T-cell (primary cell): ENCODE measurements around the gene SLIT3. TPM values are rescaled to one million over a fixed set of nuclear protein-coding genes. Genes with fewer than 3 reads are reported as not detected.

Source experiments
- ATAC-seq, 4 experiments: fragments of 200-7000 bp in 3 of 4; fragments of 150-1000 bp in 1 of 4; cut with Tn5 transposase; replicated peaks in 1 of 4; 1 replicate in 3 of 4; 2 replicates in 1 of 4; pipeline ENCODE4 v1.10.0; 2021; ENCODE audit warnings: moderate library complexity in 3 of 4, mild to moderate bottlenecking in 2 of 4, moderate number of reproducible peaks in 1 of 4
- CTCF ChIA-PET, 2 donors: fragments of 300-600 bp; sonication (Branson Sonifier 250); formaldehyde crosslinking; loops; one replicate each; lab custom pipeline; 2022; ENCODE audit warnings: antibody characterized with exemption in 2 of 2; lab: Charles Lee
- POLR2A ChIA-PET, 2 donors: fragments of 300-600 bp; sonication (Branson Sonifier 250); formaldehyde crosslinking; loops; one replicate each; lab custom pipeline; 2022; ENCODE audit warnings: antibody characterized with exemption in 2 of 2; lab: Charles Lee
- DNase-seq, 35 experiments: peaks; one replicate each; pipeline versions ENCODE4 v3.0.0 to v3.0.0-alpha.2; 2013 to 2023
- H3K27ac ChIP-seq: one replicate; pipeline ENCODE4 v1.5.1; 2013; ENCODE audit warnings: low read length
- H3K27me3 ChIP-seq, 2 experiments: replicated peaks in 1 of 2; 1 replicate in 1 of 2; 2 replicates in 1 of 2; pipeline versions ENCODE4 v1.6.1 to v1.7.0; 2013; ENCODE audit warnings: low read length in 1 of 2, mixed read lengths in 1 of 2; ENCODE audit not compliant: control insufficient read depth in 2 of 2, insufficient read depth in 2 of 2; ENCODE audit errors: extremely low read depth in 1 of 2
- H3K36me3 ChIP-seq, 2 donors: 1 replicate in 1 of 2; 2 replicates in 1 of 2; pipeline versions ENCODE4 v1.6.1 to v1.7.0; 2013; ENCODE audit warnings: low read length in 1 of 2; ENCODE audit not compliant: control insufficient read depth in 2 of 2, insufficient read depth in 1 of 2; ENCODE audit errors: extremely low read depth in 1 of 2
- H3K4me1 ChIP-seq, 2 experiments: 1 replicate in 1 of 2; 2 replicates in 1 of 2; pipeline versions ENCODE4 v1.6.1 to v1.7.0; 2013; ENCODE audit warnings: low read length in 2 of 2, mixed read lengths in 1 of 2; ENCODE audit not compliant: insufficient read depth in 2 of 2, control insufficient read depth in 1 of 2; ENCODE audit errors: extremely low read depth in 1 of 2
- H3K4me3 ChIP-seq, 2 donors: 1 replicate in 1 of 2; 2 replicates in 1 of 2; pipeline versions ENCODE4 v1.5.1 to v1.7.0; 2013; ENCODE audit warnings: mild to moderate bottlenecking in 2 of 2, low read length in 1 of 2, moderate library complexity in 1 of 2; ENCODE audit not compliant: control insufficient read depth in 1 of 2; ENCODE audit errors: extremely low read depth in 1 of 2
- H3K9me3 ChIP-seq: 2 replicates; pipeline ENCODE4 v1.7.0; 2013
- H3K27ac Mint-ChIP-seq, 2 donors: one replicate each; pipeline ENCODE4 v1.8.0; 2020 to 2021; ENCODE audit warnings: mild to moderate bottlenecking in 2 of 2, mixed read lengths in 2 of 2
- H3K27me3 Mint-ChIP-seq, 2 donors: one replicate each; pipeline ENCODE4 v1.8.0; 2021 to 2022; ENCODE audit warnings: mixed read lengths in 2 of 2
- H3K36me3 Mint-ChIP-seq: one replicate; pipeline ENCODE4 v1.8.0; 2021; ENCODE audit warnings: mixed read lengths
- H3K4me1 Mint-ChIP-seq, 3 donors: one replicate each; pipeline ENCODE4 v1.8.0; 2020 to 2022; ENCODE audit warnings: mixed read lengths in 3 of 3, mild to moderate bottlenecking in 1 of 3
- H3K4me3 Mint-ChIP-seq, 3 donors: one replicate each; pipeline ENCODE4 v1.8.0; 2020 to 2022; ENCODE audit warnings: mild to moderate bottlenecking in 3 of 3, mixed read lengths in 3 of 3, moderate library complexity in 3 of 3
- H3K9me3 Mint-ChIP-seq, 3 donors: one replicate each; pipeline ENCODE4 v1.8.0; 2020 to 2022; ENCODE audit warnings: mixed read lengths in 3 of 3
- WGBS: methylation state at CpG from one replicate; pipeline ENCODE4 v1.1.5; 2013; ENCODE audit warnings: missing lambda C conversion rate; ENCODE audit not compliant: insufficient coverage; 5-methylcytosine and 5-hydroxymethylcytosine counted together
- total RNA-seq, 35 experiments: library from RNA in 6 of 35; stranded (reverse) in 6 of 35; fragments of 120-200 nt in 1 of 35; gene quantifications; one replicate each; pipeline versions ENCODE4 v1.2.1 to v1.2.4 and lab custom pipeline; 2013 to 2026

The SLIT3 gene
- total RNA-seq, 5 donors from 2014 or later (not counting 1 experiment from before 2014, with no cell fraction given): 0.13 to 0.32 (median 0.13) TPM; not detected in 2

DNA sequence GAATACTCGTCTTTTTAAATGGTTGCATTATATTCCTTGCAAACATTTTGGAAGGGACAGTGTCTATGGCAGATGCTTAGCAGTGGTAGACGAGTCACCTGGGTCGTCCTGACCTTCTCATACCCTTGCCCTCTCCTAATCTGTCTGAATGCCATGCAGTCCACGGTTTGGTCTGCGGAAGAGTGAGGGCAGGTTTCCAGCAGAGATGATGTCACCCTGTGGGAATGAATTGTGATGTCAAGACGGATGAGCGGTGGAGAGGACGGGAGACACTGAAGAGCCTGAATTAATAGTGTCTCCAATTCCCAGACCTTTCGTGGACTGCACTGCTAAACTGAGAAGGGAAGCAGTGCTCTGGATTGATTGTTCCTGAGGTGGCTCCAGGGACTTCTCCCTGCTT is 392.7 kb downstream of the SLIT3 start:
- no peak for ATAC-seq
- no peaks in the 10 kb centered on the region for H3K36me3 ChIP-seq
- ChIA-PET CTCF (no interaction called here), POLR2A (no interaction called here)
- H3K4me3 ChIP-seq: no peak overlapping the region
- no peaks in the 10 kb centered on the region for H3K9me3 ChIP-seq
- no peaks in the 10 kb centered on the region for H3K4me1 Mint-ChIP-seq
- no peaks in the 10 kb centered on the region for H3K27me3 ChIP-seq
- H3K36me3 Mint-ChIP-seq: no peaks in the 10 kb centered on the region
- no peak overlapping the region for H3K27ac Mint-ChIP-seq
- H3K4me3 Mint-ChIP-seq: no peak overlapping the region
- H3K4me1 ChIP-seq: no peaks in the 10 kb centered on the region
- H3K9me3 Mint-ChIP-seq: no peaks in the 10 kb centered on the region
- H3K27ac ChIP-seq: no peak overlapping the region
- WGBS: 82% methylated on average over 7 of the region's 9 CpGs
- peaks cover 6 to 16% of the 10 kb centered on the region in 2 donors for H3K27me3 Mint-ChIP-seq
- DNase-seq: no peak

DNA sequence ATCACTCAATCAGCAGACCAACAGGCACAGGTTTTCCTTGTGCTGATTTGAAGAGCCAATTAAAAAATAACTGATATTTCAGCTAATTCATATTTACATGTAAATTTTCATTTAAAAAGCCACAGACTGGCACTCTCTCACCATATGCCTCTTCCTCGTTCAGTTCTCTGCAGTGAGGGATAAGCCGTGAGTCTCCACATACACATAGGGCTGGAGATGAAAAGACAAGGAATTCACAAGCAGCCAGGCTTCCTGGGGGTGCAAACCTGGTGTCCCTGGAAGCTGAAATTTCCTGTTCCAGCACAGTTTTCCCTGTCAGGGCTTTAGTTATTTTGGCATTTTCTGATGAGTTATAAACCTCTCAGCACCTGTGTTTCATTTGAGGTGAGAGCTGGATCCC is 397.9 kb downstream of the SLIT3 start:
- Histone ChIP-seq H3K27ac (no peak overlapping the region), H3K27me3 (no peaks in the 10 kb centered on the region), H3K9me3 (no peaks in the 10 kb centered on the region), H3K4me1 (no peaks in the 10 kb centered on the region), H3K4me3 (no peak overlapping the region), H3K36me3 (no peaks in the 10 kb centered on the region)
- Mint-ChIP-seq H3K27ac (no peak overlapping the region), H3K36me3 (no peaks in the 10 kb centered on the region), H3K9me3 (peaks cover 0 to 3% (median 0%) of the 10 kb centered on the region in 3 donors), H3K4me1 (no peaks in the 10 kb centered on the region), H3K4me3 (no peak overlapping the region), H3K27me3 (peaks cover under 1 to 16% of the 10 kb centered on the region in 2 donors)
- ATAC-seq (no peak), DNase-seq (no peak)
- CTCF ChIA-PET: no interaction called here
- POLR2A ChIA-PET: no interaction called here
- WGBS: no CpG with 5 or more reads among the region's 2 CpGs

DNA sequence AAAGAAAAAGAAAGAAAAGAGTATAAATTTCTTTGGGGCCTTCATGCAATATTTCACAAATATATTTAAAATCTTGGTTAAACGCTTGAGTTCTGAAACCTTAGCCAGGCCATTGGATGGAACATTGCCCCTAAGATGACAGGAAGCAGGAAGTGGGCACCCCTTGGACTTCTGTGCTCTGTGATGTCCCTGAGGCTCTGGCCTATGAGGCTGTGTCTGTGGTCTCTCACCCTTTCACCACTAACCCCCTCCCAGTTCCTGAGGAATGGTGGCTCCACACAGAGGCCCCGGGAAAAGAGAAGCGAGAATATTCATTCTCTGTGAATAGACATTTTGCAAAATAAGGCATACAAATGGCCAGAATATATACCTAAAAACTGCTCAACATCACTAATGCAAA is 401.3 kb downstream of the SLIT3 start:
- H3K36me3 Mint-ChIP-seq: no peaks in the 10 kb centered on the region
- DNase-seq (no peak), ATAC-seq (no peak)
- H3K4me3 Mint-ChIP-seq: no peak overlapping the region
- H3K9me3 Mint-ChIP-seq: peaks cover 0 to 3% (median 0%) of the 10 kb centered on the region in 3 donors
- H3K4me1 Mint-ChIP-seq: peaks cover 0 to 6% (median 0%) of the 10 kb centered on the region in 3 donors
- Histone ChIP-seq H3K4me3 (no peak overlapping the region), H3K4me1 (no peaks in the 10 kb centered on the region), H3K36me3 (no peaks in the 10 kb centered on the region), H3K27me3 (peaks cover 0 to 9% of the 10 kb centered on the region in 2 experiments), H3K9me3 (no peaks in the 10 kb centered on the region), H3K27ac (no peak overlapping the region)
- no peak overlapping the region for H3K27ac Mint-ChIP-seq
- ChIA-PET CTCF (no interaction called here), POLR2A (no interaction called here)
- no CpG with 5 or more reads among the region's 3 CpGs for WGBS
- peaks cover 9 to 24% of the 10 kb centered on the region in 2 donors for H3K27me3 Mint-ChIP-seq

DNA sequence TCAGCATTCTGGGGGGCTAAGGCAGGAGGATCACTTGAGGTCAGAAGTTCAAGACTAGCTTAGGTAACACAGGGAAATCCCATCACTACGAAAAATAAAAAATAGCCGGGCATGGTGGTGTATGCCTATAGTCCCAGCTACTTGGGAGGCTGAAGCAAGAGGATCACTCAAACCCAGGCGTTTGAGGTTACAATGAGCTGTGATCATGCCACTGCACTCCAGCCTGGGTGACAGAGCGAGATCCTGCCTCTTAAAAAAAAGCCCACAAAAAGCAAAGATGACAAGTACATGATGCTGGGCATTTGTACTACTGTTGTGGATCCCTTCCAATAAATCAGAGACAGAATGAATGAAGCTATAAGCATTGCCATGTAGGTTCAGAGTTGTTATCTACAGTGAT is 401.7 kb downstream of the SLIT3 start:
- ChIA-PET CTCF (no interaction called here), POLR2A (no interaction called here)
- Mint-ChIP-seq H3K27ac (no peak overlapping the region), H3K4me3 (no peak overlapping the region), H3K4me1 (peaks cover 0 to 6% (median 0%) of the 10 kb centered on the region in 3 donors), H3K27me3 (peaks cover 9 to 28% of the 10 kb centered on the region in 2 donors), H3K9me3 (peaks cover 0 to 3% (median 0%) of the 10 kb centered on the region in 3 donors), H3K36me3 (no peaks in the 10 kb centered on the region)
- no peak overlapping the region for H3K27ac ChIP-seq
- 71% methylated on average over 2 of the region's 4 CpGs for WGBS
- no peaks in the 10 kb centered on the region for H3K9me3 ChIP-seq
- no peaks in the 10 kb centered on the region for H3K36me3 ChIP-seq
- ATAC-seq: no peak
- H3K27me3 ChIP-seq: peaks cover 0 to 9% of the 10 kb centered on the region in 2 experiments
- no peak overlapping the region for H3K4me3 ChIP-seq
- H3K4me1 ChIP-seq: no peaks in the 10 kb centered on the region
- no peak for DNase-seq

DNA sequence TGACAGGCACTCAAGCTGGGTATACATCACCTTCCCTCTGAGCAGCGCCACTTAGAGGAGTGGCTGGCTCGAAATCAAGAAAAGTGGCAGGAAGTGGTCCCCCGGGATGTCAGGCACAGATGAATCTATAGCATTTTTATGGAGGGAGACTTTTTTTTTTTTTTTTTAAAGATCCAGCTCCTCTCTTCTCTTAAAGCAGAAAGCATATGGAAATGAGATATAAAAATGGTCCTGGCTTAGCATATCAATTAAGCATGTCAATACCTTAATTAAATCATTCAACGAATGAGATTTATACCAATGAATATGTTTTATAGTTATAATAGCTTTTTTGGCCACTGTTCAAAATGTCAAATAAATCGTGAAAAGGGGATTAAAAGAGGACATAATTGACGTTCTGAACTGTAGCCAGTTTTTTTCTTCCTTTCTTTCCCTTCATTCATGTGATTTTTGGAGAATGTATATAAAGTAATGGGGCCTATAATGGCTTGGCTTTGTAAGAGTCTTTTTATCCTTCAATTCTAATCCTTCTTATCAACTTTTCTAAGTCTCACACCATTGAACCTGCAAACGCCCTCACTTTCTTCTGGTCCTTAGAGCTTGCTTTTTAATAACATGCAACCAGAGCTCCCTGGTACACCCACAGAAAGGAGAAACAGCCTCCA is 402.6 kb downstream of the SLIT3 start:
- H3K27ac ChIP-seq: no peak overlapping the region
- Mint-ChIP-seq H3K4me3 (no peak overlapping the region), H3K27ac (no peak overlapping the region), H3K9me3 (peaks cover 0 to 3% (median 0%) of the 10 kb centered on the region in 3 donors), H3K27me3 (peaks cover 9 to 28% of the 10 kb centered on the region in 2 donors), H3K4me1 (peaks cover 0 to 6% (median 0%) of the 10 kb centered on the region in 3 donors), H3K36me3 (no peaks in the 10 kb centered on the region)
- peaks cover 0 to 9% of the 10 kb centered on the region in 2 experiments for H3K27me3 ChIP-seq
- no peak overlapping the region for H3K4me3 ChIP-seq
- POLR2A ChIA-PET: no interaction called here
- H3K4me1 ChIP-seq: no peaks in the 10 kb centered on the region
- DNase-seq: no peak
- H3K9me3 ChIP-seq: no peaks in the 10 kb centered on the region
- ATAC-seq: no peak
- WGBS: no CpG with 5 or more reads among the region's 7 CpGs
- CTCF ChIA-PET: interaction anchor here in 1 of 2 donors (0.6 kb wide), 1 partner anchor 1370 kb away, joined by 4 read pairs; no protein-coding TSS in a partner anchor
- no peaks in the 10 kb centered on the region for H3K36me3 ChIP-seq

DNA sequence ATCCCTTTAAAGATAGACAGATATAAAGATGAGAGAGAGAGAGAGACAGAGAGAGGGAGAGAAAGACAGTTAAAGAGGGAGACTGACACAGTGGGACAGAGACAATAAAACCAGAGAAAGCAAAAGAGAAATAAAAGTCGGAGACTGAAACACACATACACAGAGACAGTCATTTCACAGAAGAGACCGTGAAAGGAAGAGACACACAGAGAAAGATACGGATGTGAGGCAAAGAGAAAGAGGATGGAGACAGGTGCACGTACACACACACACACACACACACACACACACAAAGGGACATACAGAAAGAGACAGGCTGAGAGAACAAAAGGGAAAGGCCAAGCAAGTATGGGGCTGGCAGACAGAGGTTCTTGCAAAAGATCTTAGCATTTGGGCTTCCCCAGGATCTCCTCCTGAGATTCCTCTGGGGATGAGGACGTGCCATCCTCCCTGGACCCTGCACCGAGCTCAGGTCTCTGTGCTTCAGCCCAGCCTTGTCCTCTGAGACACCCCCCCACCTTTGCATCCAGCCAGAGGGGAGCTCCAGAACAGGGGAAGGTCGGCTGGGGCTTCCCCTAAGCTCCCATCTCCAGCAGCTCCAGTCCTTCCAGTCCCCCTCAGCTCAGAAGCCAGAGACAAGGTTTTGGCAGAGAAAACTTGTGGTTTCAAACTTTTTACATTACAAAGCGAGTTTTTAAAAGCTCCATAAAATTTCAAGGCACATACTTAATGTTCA is 403.4 kb downstream of the SLIT3 start:
- no peak overlapping the region for H3K27ac ChIP-seq
- POLR2A ChIA-PET: no interaction called here
- H3K9me3 ChIP-seq: no peaks in the 10 kb centered on the region
- no peaks in the 10 kb centered on the region for H3K4me1 ChIP-seq
- H3K4me3 Mint-ChIP-seq: no peak overlapping the region
- DNase-seq (no peak), ATAC-seq (no peak)
- 64% methylated on average over 2 of the region's 8 CpGs for WGBS
- no peaks in the 10 kb centered on the region for H3K36me3 Mint-ChIP-seq
- H3K36me3 ChIP-seq: no peaks in the 10 kb centered on the region
- CTCF ChIA-PET: no interaction called here
- H3K4me3 ChIP-seq: no peak overlapping the region
- H3K27me3 ChIP-seq: peaks cover 0 to 9% of the 10 kb centered on the region in 2 experiments
- peaks cover 9 to 25% of the 10 kb centered on the region in 2 donors for H3K27me3 Mint-ChIP-seq
- peaks cover 0 to 6% (median 0%) of the 10 kb centered on the region in 3 donors for H3K4me1 Mint-ChIP-seq
- no peak overlapping the region for H3K27ac Mint-ChIP-seq
- peaks cover 0 to 3% (median 0%) of the 10 kb centered on the region in 3 donors for H3K9me3 Mint-ChIP-seq
